ENCODE data around the gene RNF213.
"Not testable (repeated sequence)": the region's sequence is repeated elsewhere in the genome, so short reads cannot be mapped to it uniquely, and the experiment has no call there.

Gene RNF213

DNA sequence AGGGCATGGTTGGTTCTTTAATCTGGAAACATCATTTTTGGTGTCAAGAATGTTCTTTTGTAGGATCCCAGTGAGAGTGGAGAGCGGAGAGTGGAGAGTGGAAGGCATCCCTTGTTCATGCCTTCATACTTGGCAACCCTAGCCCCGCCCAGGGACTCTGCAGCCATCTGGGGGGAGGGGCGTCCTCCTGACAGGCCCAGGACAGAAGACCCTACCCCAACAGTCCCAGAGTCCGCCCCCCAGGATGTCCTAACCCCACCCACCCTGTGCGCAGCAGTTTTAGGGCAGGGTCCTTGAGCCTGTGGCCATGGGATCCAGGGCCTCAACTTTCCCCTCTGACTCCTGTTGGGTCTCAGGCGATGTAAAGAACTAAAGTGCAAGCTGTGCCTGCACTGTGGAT is 36.0 kb upstream of the RNF213 start:
- no peak for DNase-seq

DNA sequence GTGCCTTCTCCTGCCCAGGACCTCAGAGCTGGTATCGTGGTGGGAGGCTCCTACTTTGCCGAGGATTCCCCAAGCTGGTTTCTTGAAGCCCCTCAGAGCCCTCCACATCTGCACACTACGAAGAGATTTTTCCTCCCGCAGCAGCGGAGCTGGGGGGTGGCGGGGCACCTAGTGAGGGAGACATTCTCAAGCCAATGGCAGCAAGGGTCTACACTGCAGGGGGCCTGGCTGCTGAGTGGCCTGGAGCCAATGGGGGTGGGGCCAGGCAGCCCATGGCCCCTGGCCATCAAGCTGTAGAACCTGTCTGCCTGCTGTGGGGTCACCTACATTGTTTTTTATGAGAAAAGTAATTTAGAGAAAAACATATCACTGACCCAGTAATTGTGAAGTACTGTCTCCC is 35.4 kb upstream of the RNF213 start:
- DNase-seq, result no peak

DNA sequence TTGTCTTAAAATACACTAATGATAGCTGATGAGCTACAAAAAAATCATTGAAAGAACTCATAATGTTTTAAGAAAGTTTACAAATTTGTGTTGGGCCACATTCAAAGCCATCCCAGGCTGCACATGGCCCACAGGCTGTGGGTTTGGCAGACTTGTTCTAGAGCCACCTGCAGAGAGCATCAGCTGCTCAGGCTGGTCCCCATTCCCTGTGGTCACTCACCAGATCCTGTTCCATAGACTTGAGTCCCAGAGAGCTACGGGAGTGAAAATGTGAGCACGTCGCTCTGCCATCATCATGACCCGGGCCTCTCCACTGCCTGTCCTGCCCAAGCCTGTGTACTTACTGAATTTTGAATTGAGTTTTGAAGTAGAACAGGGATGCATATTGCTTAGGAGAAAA is 33.5 kb upstream of the RNF213 start:
- no peak for DNase-seq

DNA sequence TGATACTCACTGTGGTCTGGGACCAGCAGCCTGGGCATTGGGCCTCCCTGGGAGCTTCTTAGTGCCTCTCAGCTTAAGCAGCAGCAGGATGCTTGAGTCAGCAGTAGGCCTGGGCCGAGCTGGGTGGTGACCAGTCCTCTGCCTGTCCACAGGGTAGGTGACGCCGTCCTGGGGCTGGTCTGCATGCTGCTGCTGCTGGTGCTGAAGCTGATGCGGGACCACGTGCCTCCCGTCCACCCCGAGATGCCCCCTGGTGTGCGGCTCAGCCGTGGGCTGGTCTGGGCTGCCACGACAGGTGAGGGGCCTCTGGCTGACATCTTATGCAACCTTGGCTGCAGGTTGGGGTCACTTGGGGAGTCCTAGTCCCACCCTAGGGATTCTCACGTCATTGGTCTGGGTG is 33.0 kb upstream of the RNF213 start:
- no peak for DNase-seq

DNA sequence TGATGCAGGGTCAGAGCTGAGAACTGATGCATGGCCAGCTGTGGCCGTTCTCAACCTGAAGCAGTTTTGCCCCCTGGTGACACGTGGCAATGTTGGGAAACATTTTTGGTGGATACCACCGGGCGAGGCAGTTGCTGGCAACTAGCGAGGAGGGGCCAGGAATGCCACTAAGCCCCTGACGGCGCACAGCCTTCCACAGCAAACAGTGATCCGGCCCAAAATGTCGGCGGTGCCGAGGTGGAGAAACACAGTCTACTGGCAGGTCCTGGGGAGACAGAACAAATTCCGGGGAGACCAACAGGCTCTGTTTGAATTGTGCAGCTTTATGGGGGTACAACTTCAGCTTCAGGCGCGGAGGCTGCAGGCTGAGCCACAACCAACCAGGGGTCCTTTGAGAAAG is 32.2 kb upstream of the RNF213 start:
- no peak for DNase-seq

DNA sequence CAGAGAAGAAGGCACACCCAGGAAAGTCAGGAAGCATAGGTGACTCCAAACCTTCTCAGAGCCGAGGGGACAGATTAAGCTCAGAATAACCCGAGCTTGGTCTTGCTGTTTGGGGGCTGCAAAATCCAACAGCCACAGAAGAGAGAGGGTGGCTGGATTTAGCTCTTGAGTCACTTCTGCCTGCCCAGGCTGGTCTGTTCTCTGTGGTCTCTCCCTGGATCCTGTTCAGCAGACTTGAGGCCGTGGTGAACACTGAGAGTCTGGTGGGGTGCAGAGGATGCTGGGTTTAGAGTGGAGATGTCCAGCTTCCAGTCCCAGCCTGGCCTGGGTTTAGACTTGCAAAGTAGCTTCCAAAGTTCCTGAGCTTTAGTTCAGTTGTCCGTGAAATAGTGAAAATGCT is 31.6 kb upstream of the RNF213 start:
- DNase-seq, result no peak

DNA sequence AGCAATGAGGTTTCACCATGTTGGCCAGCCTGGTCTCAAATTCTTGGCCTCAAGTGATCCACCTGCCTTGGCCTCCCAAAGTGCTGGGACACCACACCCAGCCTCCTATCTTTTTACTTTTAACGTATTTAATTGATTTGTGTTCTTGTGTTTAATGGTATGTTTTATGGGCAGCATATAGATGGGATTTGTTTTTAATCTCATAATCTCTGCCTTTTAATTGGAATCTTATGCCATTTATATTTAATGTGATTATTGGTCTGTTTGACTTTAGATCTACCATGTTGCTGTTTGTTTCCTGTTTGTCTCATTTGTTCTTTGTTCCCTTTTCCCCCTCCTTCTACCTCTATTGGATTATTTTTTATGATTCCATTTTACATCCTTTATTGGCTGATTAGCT is 28.2 kb upstream of the RNF213 start:
- DNase-seq, result no peak

DNA sequence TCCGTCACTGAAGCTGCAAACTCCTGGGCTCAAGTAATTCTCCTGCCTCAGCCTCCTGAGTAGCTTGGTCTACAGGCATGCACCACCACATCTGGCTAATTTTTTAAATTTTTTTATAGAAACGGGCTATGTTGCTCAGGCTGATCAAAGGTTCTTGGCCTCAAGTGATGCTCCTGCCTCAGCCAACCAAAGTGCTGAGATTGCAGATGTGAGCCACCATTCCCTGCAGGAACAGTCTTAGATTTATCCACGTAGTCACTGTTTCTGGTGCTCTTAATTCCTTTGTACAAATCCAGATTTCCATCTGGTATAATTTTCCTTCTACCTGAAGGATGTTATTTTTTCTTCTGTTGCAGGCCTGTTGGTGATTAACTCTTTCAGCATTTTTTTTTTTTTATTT is 27.4 kb upstream of the RNF213 start:
- DNase-seq, result no peak

DNA sequence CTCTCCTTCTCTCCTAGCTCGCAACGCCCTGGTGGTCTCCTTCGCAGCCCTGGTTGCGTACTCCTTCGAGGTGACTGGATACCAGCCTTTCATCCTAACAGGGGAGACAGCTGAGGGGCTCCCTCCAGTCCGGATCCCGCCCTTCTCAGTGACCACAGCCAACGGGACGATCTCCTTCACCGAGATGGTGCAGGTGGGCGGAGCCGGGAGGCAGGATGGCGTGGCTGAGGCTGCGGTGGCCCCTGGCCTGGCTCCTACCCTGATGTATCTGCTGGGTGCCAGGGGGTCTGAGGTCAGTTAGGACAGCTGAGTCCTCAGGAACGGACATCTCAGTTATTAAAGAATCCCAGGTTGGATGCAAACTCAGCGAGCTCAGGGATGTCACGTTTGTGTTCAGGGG is 23.7 kb upstream of the RNF213 start:
- no peak for DNase-seq

DNA sequence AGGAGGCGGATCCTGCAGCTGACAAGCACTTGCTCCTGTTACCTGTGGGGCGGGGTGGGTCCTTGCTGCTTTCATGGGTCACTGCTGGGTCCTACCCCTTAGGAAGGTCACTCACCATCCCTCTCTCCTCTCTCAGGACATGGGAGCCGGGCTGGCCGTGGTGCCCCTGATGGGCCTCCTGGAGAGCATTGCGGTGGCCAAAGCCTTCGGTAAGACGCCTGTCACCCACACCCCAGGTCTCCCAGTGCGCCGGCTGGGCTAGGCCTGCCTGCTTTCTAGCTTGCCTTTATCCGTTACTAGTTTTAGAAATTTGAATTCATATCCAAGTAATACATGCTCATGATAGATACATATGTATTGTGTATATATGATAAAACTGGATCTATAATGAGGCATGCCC is 23.3 kb upstream of the RNF213 start:
- no peak for DNase-seq

DNA sequence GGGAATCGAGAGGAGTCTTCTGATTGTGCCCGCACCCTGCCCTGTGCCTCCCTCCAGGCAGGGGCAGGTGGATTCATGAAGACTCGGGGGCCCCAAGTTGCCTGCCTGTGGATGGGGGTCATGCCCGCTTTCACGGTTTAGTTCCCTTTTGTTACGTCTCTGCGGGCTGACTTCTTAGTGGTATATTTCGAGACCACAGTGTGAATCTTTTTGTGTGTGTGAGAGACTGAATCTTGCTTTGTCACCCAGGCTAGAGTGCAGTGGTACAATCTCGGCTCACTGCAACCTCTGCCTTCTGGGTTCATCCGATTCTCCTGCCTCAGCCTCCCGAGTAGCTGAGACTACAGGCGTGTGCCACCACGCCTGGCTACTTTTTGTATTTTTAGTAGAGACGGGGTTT is 18.1 kb upstream of the RNF213 start:
- DNase-seq, result no peak

DNA sequence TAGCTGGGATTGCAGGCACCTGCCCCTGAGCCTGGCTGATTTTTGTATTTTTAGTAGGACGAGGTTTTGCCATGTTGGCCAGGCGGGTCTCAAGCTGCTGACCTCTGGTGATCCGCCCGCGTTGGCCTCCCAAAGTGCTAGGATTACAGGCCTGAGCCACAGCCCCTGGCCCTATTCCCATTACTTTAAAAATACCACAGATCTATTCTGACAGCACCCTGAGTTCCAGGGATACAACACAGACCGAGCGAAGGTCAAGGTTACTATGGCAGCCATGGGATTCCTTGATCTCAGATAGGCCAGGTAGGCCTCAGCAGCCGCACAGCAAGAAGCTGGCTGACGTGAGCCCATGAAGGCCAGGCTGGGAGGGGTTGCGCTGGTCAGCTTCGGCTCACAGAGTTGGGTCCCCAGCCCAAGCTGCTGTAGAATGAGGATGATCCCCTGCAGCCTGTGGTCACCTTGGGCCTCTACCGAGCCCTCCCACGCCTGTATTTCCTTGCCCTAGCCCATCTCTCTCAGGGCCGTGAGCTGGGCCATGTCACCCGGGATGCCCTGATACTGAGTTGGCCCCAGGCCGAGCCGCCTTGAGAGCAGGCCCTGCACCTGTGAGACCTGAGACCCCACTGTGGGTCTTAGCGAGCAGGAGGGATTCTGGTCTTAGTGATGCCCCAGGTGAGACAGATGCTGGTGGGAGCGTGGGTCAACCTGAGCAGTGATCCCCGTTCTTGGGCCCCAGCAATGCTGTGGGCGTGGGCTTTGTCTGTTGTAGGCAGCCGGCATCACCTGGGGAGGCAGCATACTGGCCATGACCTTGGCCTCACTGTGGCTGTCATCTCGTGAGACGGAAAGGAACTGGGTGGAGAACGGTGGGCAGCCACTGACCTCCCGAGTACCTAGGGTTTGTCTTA is 16.9 kb upstream of the RNF213 start:
- DNase-seq, result no peak

DNA sequence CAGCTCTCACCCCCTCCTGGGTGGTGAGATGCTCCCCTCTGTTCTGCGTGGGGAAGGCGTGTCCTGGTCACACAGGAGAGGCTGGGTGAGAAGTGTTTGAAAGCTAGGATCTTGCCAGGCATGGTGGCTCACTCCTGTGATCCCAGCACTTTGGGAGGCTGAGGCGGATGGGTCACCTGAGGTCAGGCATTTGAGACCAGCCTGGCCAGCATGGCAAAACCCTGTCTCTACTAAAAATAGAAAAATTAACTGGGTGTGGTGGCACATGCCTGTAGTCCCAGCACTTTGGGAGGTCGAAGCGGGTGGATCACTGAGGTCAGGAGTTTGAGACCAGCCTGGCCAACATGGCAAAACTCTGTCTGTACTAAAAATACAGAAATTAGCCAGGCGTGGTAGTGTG is 16.2 kb upstream of the RNF213 start:
- DNase-seq, result not testable (repeated sequence)

DNA sequence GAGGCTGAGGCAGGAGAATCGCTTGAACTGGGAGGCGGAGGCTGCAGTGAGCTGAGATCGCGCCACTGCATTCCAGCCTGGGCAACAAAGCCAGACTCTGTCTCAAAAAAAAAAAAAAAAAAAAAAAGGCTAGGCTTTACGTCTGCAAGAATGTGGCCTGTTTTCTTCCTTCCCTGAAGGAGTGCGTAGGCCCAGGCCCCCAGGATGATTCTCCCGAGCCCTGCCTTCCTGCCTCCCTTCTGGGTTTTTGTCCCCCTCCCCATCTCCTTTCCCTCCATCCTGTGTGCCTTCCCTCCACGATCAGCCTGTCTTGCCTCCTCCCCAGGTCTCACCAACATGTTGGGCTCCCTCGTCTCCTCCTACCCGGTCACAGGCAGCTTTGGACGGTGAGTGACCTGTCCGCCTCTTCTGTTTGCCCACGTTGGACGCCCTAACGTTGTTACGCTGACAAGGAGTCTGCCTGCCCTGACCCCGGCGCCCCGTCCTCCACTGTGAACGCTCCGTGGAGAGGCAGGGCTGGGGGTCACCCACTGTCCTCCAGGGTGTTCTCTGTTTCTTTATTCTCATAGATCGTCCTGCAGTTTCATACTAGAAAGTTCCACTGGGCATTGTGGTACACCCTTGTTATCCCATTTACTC is 15.7 kb upstream of the RNF213 start:
- DNase-seq, result no peak

DNA sequence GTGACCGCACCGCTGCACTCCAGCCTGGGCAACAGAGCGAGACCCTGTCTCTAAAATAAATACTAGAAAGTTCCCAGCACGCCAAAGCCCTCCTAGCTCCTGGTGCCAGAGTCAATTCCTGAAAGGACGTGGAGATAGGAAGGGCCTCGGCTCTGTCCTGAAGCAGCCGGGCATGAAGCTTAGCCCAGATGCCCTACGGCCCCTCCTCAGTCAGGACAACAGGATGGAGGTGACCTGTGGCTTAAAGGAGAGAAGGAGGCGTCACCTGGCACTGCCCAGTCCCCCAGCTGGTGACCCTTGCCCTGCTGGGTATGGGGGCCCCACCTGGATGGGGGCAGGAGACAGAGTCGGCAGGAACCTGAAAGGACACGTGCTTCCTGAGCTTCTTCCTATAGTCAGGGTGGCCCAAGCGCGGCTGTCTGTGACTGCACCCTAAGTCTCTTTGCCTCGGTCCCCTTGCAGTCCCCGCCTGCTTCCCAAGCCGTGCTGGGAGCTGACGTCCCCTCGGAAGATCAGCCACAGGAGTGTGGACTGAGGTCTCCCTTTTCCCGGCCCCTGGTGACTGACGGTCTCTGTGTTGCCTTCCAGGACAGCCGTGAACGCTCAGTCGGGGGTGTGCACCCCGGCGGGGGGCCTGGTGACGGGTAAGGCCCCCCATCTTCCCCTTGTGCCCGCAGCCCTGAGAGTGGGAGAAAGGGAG is 14.9 kb upstream of the RNF213 start:
- no peak for DNase-seq

DNA sequence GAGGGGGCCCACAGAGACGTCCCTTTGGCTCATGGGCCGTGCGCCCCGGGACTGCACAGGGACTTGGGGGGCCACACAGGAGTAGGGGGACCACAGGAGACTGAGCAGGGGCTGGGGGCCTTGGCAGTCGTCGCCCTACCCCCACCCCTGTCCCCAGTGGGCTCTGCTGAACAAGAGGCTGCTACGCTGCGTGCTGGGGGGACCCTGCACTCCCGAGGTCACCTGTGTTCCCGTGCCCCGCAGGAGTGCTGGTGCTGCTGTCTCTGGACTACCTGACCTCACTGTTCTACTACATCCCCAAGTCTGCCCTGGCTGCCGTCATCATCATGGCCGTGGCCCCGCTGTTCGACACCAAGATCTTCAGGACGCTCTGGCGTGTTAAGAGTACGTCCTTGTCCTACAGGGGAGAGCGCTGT is 14.4 kb upstream of the RNF213 start:
- no peak for DNase-seq

DNA sequence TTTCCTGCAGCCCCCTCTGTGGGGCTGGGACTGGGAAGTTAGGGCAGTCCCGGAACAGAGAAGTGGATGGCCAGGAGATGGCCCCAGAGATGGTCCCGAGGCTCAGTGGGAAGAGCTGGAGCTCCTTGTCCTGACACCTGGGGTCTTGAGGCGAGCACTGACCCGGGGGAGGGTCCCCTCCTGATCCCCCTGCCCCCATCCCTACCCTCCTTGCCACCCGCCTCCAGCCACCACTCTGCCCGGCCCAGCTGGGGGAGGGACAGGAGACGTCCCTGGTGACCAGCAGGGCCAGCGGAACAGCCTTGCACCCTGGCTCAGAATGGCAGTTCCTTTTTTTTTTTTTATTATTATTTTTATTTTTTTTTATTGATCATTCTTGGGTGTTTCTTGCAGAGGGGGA is 13.9 kb upstream of the RNF213 start:
- DNase-seq, result no peak

DNA sequence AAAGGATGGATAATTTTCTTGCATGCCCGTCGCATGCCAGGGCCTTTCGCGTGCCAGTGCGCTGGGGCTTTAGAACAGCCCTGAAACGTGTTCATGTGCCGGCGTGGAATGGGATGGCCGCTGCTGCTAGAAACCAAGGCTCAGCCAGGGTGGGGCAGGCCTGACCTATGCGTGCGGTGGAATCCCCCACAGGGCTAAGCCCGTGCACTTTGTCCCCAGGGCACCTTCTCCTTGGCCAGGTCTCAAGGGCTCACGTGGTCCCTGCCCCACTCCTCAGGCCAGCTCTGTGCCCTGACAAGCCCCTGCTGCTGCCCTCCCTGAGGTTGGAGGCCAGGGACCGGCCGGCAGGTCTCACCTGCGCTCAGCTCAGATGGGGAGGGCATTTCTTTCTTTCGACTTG is 13.1 kb upstream of the RNF213 start:
- DNase-seq, result no peak

DNA sequence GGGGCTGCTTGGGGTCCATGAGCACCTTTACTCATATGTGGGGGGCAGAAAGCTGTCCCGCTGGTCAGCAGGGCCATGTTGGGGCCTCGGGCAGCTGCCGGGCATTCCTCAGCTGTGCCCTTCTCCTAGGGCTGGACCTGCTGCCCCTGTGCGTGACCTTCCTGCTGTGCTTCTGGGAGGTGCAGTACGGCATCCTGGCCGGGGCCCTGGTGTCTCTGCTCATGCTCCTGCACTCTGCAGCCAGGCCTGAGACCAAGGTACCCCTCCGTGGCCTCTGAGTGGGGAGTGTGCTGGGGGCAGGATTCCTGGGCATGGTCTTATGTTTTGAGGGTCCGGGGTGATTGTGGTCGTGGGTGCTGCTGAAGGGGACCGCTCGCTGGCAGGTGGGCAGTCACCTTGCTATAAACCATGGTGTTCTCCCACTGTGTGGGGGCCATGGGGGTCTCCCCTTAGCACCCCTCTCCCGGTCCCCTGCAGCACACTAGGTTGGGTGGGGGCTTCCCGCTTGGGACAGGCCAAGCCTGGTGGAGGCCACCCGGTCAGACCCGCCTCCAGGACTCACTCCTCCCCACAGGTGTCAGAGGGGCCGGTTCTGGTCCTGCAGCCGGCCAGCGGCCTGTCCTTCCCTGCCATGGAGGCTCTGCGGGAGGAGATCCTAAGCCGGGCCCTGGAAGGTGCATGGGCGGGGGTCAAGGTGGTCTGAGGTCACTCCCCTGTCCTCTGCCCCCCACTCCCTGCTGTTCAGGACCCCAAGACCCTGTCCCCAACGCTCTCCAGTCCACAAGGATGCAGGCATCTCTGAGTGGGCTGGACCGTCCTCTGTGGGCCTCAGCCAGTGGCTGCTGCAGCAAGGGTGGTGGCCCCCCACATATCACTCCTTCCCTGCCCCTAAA is 12.4 kb upstream of the RNF213 start:
- no peak for DNase-seq

DNA sequence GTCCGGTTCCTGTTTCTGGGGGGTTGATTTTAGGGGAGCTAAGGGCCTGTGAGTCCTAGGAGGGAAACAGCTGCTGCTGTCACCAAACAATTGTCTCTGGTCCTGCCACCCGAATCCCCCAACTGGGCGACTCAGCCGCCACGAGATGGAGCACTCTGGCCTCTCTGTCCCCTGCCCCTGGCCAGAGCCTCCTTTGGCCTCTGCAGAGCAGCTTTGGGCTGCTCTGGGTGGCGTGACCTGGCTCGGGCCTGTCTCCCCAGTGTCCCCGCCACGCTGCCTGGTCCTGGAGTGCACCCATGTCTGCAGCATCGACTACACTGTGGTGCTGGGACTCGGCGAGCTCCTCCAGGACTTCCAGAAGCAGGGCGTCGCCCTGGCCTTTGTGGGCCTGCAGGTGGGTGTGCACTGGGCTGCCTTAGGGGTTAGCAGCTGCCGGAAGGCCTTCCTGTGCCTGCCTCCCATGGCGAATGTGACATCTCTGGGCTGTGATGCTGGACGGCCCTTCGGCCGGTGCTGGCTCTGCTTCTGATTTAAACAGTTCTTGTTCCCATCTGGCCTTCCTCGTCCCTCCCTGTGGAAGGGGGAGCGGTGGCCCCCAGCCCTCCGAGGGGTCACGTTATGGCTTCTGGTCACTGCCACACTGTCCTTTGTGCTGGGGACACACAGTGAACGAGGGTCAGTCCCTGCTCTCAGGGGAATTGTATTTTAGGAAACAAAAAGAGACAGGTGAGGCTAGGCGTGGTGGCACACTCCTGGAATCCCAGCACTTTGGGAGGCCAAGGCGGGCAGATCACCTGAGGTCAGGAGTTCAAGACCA is 11.6 kb upstream of the RNF213 start:
- DNase-seq, result no peak

DNA sequence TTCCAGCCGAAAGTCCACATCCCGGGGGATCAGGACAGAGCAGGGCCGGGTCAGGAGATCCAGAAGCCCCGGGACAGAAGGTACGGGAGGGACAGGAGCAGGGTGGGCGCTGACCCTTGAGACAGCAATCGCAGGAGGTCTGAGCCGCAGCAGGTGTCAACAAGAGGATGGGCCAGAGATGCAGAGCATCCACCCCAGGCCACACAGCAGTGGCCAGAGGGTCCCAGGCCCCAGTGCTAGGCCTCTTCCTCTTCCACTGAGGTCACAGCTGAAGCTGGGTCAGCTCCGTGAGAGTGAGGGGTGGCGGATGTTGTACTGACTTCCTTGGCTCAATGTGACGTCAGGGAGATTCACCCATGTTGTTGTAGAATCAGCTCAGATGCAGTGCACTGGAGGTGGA is 8.7 kb upstream of the RNF213 start:
- no peak for DNase-seq

DNA sequence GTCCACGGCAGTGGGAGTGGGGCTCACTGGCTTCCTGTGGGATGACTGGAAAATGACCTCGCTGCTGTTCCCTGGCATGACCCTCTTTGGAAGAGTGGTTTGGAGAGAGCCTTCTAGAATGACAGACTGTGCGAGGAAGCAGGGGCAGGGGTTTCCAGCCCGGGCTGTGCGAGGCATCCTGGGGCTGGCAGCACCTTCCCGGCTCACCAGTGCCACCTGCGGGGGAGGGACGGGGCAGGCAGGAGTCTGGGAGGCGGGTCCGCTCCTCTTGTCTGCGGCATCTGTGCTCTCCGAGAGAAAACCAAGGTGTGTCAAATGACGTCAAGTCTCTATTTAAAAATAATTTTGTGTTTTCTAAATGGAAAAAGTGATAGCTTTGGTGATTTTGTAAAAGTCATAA is 7.8 kb upstream of the RNF213 start:
- peak; percentile 91 for DNase-seq

All from CD4-positive, alpha-beta T cell treated with Interleukin-6 for 4 hours (primary cell).